ENCODE results near the gene PUS1. TPM values are rescaled to one million over a fixed set of nuclear protein-coding genes. Genes with fewer than 3 reads are reported as not detected.
A peak's percentile ranks its signal among the peaks of the same experiment; 100 is the strongest.

The PUS1 gene
- total and polyA plus RNA-seq, 9 of the 15 experiments (the other 6 are each of a cell fraction or from before 2014, with no cell fraction given) = 1.9 to 90.8 (median 30.0) TPM

- TF ChIP-seq, protein P1, sequence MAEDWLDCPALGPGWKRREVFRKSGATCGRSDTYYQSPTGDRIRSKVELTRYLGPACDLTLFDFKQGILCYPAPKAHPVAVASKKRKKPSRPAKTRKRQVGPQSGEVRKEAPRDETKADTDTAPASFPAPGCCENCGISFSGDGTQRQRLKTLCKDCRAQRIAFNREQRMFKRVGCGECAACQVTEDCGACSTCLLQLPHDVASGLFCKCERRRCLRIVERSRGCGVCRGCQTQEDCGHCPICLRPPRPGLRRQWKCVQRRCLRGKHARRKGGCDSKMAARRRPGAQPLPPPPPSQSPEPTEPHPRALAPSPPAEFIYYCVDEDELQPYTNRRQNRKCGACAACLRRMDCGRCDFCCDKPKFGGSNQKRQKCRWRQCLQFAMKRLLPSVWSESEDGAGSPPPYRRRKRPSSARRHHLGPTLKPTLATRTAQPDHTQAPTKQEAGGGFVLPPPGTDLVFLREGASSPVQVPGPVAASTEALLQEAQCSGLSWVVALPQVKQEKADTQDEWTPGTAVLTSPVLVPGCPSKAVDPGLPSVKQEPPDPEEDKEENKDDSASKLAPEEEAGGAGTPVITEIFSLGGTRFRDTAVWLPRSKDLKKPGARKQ (CRISPR knock-in tag; IDR thresholded peaks at IDR 0.05) = no peak
- TF ChIP-seq ZNF764 (CRISPR knock-in tag; IDR thresholded peaks at IDR 0.05; ENCODE audit: low read depth) = no peak
- no peak for TF ChIP-seq ZNF431 (CRISPR knock-in tag; IDR thresholded peaks at IDR 0.05)
- TF ChIP-seq ZBTB7A (IDR thresholded peaks at IDR 0.05; ENCODE audit: borderline replicate concordance, control insufficient read depth, low read depth, low read length) = peak; percentile 32; the same call in 1 of the 2 replicates
- TF ChIP-seq ZNF445 (CRISPR knock-in tag; IDR thresholded peaks at IDR 0.05; ENCODE audit: low read depth) = no peak
- TF ChIP-seq CXXC5 (CRISPR knock-in tag; IDR thresholded peaks at IDR 0.05) = peak; percentile 34; the same call in 1 of the 2 replicates
- TF ChIP-seq RBBP5 (IDR thresholded peaks at IDR 0.05; ENCODE audit: borderline replicate concordance, insufficient read depth, low read length, poor library complexity, severe bottlenecking) = peak; percentile 32
- TF ChIP-seq ZNF695 (CRISPR knock-in tag; IDR thresholded peaks at IDR 0.05) = no peak
- TF ChIP-seq TAL1 (IDR thresholded peaks at IDR 0.05) = no peak
- TF ChIP-seq TFE3 (CRISPR knock-in tag; IDR thresholded peaks at IDR 0.05) = no peak
- TF ChIP-seq HNRNPL (IDR thresholded peaks at IDR 0.05; ENCODE audit: low read depth, low read length) = no peak
- peak; percentile 45; the same call in 1 of the 2 replicates for TF ChIP-seq MBD2 (IDR thresholded peaks at IDR 0.05; ENCODE audit: borderline replicate concordance, low read depth)
- TF ChIP-seq ZSCAN29 (IDR thresholded peaks at IDR 0.05) = peak; percentile 97
- TF ChIP-seq CREB3 (tag; conservative IDR thresholded peaks at IDR 0.05; ENCODE audit: low read depth) = no peak
- TF ChIP-seq AFF4 (CRISPR knock-in tag; IDR thresholded peaks at IDR 0.05) = no peak
- TF ChIP-seq, protein P2, sequence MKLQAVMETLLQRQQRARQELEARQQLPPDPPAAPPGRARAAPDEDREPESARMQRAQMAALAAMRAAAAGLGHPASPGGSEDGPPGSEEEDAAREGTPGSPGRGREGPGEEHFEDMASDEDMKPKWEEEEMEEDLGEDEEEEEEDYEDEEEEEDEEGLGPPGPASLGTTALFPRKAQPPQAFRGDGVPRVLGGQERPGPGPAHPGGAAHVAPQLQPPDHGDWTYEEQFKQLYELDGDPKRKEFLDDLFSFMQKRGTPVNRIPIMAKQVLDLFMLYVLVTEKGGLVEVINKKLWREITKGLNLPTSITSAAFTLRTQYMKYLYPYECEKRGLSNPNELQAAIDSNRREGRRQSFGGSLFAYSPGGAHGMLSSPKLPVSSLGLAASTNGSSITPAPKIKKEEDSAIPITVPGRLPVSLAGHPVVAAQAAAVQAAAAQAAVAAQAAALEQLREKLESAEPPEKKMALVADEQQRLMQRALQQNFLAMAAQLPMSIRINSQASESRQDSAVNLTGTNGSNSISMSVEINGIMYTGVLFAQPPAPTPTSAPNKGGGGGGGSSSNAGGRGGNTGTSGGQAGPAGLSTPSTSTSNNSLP (IDR thresholded peaks at IDR 0.05; ENCODE audit: borderline replicate concordance, low read depth, low read length) = no peak
- TF ChIP-seq ZNF175 (CRISPR knock-in tag; IDR thresholded peaks at IDR 0.05; ENCODE audit: low read depth) = no peak
Measured at GRCh38 chr12:131894313-131894860, 34.7 kb upstream of the PUS1 start, which contains the start of gene ULK1 (continued).
